Measurements from ENCODE around the gene LMO2. TPM values are rescaled to one million over a fixed set of nuclear protein-coding genes. Genes with fewer than 3 reads are reported as not detected.

LMO2 gene
- total RNA-seq, 6 experiments from 2014 or later = 3.6 to 7.6 (median 4.9) TPM

DNA sequence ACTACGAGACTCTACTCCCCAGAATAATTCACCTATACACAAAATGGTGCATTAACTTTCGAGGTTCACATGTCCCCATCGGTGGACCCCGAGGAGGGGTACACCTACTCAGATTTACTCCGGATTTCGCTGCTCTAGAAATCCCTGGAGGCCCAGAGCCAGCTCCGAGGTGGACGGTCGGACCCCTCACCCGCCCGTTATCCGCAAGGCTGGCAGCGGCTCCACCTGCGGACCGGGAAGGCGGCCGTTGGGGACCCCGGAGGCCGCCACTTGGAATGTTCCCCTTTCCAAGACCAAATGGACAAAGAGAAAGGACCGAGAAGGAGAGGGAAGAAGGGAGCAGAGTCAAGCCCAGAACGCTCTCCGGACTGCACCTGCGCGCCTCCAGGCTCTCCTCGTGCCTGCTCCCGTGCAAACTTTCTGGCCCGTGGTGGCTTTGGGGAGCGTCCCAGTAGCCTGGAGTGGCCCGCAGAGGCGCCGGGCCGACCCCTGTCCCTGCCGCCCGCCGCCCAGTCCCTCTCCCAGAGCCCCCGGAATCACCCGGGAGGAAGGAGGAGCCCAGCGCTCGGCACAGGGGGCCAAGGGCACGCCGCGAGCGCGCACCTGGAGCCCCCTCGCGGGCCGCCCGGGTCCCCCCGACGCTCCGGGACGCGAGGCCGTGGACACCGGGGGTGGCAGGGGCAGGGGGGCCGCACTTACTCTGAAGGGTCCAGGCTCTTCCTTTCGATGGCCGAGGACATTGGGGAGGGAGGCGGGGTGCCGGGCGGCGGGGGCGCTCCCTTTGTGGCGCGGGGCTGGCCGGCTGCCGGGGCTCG, 23.0 kb downstream of the LMO2 start:
- 8% methylated on average over 19 of the region's 68 CpGs for WGBS (ENCODE audit: insufficient coverage, low coverage, low lambda C conversion rate, missing lambda C conversion rate)
- Histone ChIP-seq H3K4me1 (peaks cover 0 to 12% (median 0%) of the 10 kb centered on the region in 4 donors), H3K36me3 (no peaks in the 10 kb centered on the region), H3K9me3 (no peaks in the 10 kb centered on the region), H3K27me3 (no peaks in the 10 kb centered on the region), H3K4me3 (peak overlapping the region; percentile 36 to 53 (median 45)), H3K27ac (peak overlapping the region; percentile 44 to 82 (median 68))
- ATAC-seq (peak; percentile 7 to 15 (median 12)), DNase-seq (peak in 2 of 3 donors; percentile 42 to 59)
- TF ChIP-seq, protein P1, sequence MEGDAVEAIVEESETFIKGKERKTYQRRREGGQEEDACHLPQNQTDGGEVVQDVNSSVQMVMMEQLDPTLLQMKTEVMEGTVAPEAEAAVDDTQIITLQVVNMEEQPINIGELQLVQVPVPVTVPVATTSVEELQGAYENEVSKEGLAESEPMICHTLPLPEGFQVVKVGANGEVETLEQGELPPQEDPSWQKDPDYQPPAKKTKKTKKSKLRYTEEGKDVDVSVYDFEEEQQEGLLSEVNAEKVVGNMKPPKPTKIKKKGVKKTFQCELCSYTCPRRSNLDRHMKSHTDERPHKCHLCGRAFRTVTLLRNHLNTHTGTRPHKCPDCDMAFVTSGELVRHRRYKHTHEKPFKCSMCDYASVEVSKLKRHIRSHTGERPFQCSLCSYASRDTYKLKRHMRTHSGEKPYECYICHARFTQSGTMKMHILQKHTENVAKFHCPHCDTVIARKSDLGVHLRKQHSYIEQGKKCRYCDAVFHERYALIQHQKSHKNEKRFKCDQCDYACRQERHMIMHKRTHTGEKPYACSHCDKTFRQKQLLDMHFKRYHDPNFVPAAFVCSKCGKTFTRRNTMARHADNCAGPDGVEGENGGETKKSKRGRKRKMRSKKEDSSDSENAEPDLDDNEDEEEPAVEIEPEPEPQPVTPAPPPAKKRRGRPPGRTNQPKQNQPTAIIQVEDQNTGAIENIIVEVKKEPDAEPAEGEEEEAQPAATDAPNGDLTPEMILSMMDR (IDR thresholded peaks at IDR 0.05) = no peak
- no peak for TF ChIP-seq POLR2A (IDR thresholded peaks at IDR 0.05)
- intact Hi-C loops (cut with DNase I) = no loop called here

DNA sequence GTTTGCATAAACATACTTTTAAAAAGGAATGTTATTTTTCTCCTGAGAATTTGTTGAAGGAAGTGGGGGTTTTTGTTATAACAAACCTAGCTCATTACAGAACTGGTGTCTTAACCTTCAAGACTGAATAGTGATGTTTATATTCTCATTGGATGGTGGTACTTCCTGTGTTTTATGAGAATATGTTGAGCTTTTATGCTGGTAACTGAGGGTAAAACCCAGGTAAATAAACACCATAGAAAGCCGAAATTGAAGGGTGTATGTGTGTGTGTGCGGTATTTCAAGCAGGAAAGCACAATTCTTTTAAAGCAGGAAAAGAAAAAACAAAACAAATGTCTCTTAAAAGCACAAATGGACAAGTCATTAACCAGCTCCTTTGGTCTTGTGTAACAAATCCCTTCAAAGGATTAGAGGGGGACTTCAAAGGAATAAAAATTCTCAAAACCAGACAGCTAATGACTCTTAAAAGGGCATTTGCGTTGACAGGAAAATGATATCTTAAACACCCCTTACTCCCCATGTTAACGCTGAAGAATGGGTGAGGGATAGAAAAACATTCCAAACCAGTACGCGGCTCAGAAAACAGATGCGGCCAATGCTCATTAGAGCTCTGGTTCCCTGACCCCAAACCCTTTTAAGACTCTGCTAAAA, 23.8 kb downstream of the LMO2 start:
- Histone ChIP-seq H3K4me3 (peak overlapping the region; percentile 36 to 53 (median 45)), H3K9me3 (no peaks in the 10 kb centered on the region), H3K27me3 (no peaks in the 10 kb centered on the region), H3K36me3 (peaks cover 0 to 3% (median 0%) of the 10 kb centered on the region in 4 donors), H3K27ac (peak overlapping the region in 2 of 3 donors; percentile 68 to 82), H3K4me1 (peaks cover 0 to 12% (median 0%) of the 10 kb centered on the region in 4 donors)
- DNase-seq (no peak), ATAC-seq (no peak)
- TF ChIP-seq, protein P1 (IDR thresholded peaks at IDR 0.05) = no peak
- TF ChIP-seq POLR2A (IDR thresholded peaks at IDR 0.05) = no peak
- intact Hi-C loops (cut with DNase I) = no loop called here
- 20% methylated on average over 7 of the region's 7 CpGs for WGBS (ENCODE audit: insufficient coverage, low coverage, low lambda C conversion rate, missing lambda C conversion rate)

DNA sequence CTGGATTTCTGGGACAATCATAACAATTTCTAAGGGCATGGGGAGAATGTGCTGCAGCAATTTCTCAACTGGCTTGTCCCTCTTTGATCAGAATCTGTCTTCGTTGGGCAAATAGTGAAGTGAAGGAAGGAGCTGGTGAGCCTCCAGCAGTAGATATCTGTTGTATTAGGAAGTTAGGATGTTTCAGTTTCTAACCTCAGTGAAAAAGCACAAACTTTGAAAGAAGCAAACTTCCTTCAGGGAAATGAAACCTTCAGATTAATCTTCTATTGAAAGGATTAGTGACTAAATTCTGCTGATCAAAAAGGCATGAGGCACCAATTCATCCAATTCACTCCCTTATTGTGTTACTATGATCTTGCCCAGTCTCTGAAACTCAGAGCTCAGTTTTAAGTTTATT, 24.3 kb downstream of the LMO2 start:
- 16% methylated on average over 1 of the region's 1 CpG for WGBS (ENCODE audit: insufficient coverage, low coverage, low lambda C conversion rate, missing lambda C conversion rate)

GRCh38 chr11:33866936-33867335, 24.9 kb downstream of the LMO2 start:
- Histone ChIP-seq H3K27me3 (no peaks in the 10 kb centered on the region), H3K4me1 (peaks cover 0 to 12% (median 0%) of the 10 kb centered on the region in 4 donors), H3K9me3 (no peaks in the 10 kb centered on the region), H3K36me3 (peaks cover 0 to 3% (median 0%) of the 10 kb centered on the region in 4 donors), H3K4me3 (no peak overlapping the region), H3K27ac (no peak overlapping the region)
- DNase-seq (no peak), ATAC-seq (no peak)
- intact Hi-C loops (cut with DNase I) = no loop called here
- TF ChIP-seq, protein P1 (IDR thresholded peaks at IDR 0.05) = no peak
- TF ChIP-seq POLR2A (IDR thresholded peaks at IDR 0.05) = no peak
- WGBS (ENCODE audit: insufficient coverage, low coverage, low lambda C conversion rate, missing lambda C conversion rate) = 62% methylated on average over 2 of the region's 2 CpGs

More for the DNA sequence above, 24.3 kb downstream of the LMO2 start:
- Histone ChIP-seq H3K9me3 (no peaks in the 10 kb centered on the region), H3K4me3 (peak overlapping the region in 1 of 3 donors; percentile 53), H3K27ac (peak overlapping the region in 1 of 3 donors; percentile 82), H3K36me3 (peaks cover 0 to 3% (median 0%) of the 10 kb centered on the region in 4 donors), H3K4me1 (peaks cover 0 to 12% (median 0%) of the 10 kb centered on the region in 4 donors), H3K27me3 (no peaks in the 10 kb centered on the region)
- no peak for TF ChIP-seq POLR2A (IDR thresholded peaks at IDR 0.05)
- TF ChIP-seq, protein P1 (IDR thresholded peaks at IDR 0.05) = no peak
- intact Hi-C loops (cut with DNase I) = no loop called here
- no peak for ATAC-seq
- no peak for DNase-seq

Data from right lobe of liver (tissue), 6 donors.